Measurements from ENCODE around the gene TPRG1L. TPM values are rescaled to one million over a fixed set of nuclear protein-coding genes. Genes with fewer than 3 reads are reported as not detected.

Gene TPRG1L
- total RNA-seq, 4 donors from 2014 or later = 27.9 to 44.7 (median 33.2) TPM

DNA sequence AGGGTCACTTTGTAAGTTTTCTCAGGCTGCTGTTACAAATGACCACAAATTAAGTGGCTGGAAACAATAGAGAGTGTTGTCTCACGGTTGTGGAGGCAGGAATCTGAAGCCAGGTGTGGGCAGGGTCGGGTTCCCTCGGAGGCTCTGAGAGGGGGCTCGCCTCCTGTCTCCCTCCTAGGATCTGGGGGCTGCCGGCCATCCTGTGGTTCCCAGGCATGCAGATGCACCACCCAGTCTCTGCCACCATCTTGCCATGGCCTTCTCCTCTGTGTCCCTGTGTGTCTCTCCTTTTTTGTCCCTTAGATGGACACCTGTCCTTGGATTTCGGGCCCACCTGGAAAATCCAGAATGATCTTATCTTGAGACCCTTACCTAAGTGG is 32.3 kb downstream of the TPRG1L start:
- WGBS, 2 donors = 59 to 81% methylated on average over 6 of the region's 6 CpGs
- no peak for DNase-seq
- H3K4me3 ChIP-seq = no peak overlapping the region
- no peak for TF ChIP-seq POLR2A (IDR thresholded peaks at IDR 0.05)
- H3K27me3 ChIP-seq = peaks cover 0 to 64% (median 5%) of the 10 kb centered on the region in 4 donors
- H3K27ac ChIP-seq = no peak overlapping the region
- intact Hi-C loops (cut with DNase I) = no loop called here
- no peaks in the 10 kb centered on the region for H3K36me3 ChIP-seq
- no peaks in the 10 kb centered on the region for H3K9me3 ChIP-seq
- peaks cover 5 to 11% (median 9%) of the 10 kb centered on the region in 3 donors for H3K4me1 ChIP-seq

DNA sequence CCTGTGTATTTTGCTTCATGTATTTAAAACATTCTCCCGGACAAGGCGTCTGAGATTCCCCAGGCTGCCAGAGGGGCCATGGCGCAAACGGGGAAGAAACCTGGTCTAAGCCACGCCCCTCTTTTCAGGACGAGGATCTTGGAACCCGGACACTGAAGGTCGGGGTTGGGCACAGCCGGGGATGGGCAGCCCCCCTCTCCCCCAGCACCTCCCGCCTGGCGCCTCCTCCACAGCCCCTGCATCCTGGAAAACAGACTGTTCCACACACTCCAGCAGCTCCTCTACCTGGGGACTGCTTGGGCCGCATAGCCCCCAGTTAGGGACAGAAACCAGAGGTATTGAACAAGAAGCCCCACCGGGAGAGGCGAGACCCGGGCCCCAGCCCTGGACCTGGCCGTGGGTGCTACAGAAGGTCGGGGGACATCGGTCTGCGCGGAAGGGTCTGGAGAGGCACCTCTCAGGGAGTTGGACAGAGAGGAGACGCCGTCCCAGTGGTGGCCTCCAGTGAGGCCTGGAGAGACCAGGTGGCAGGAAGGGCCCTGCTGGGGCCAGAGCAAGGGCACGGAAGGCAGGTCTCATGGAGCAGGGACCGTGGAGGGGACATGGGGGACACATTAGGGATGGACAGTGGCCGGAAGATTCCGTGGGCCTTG is 32.9 kb downstream of the TPRG1L start:
- TF ChIP-seq POLR2A (IDR thresholded peaks at IDR 0.05) = no peak
- TF ChIP-seq, protein P1, sequence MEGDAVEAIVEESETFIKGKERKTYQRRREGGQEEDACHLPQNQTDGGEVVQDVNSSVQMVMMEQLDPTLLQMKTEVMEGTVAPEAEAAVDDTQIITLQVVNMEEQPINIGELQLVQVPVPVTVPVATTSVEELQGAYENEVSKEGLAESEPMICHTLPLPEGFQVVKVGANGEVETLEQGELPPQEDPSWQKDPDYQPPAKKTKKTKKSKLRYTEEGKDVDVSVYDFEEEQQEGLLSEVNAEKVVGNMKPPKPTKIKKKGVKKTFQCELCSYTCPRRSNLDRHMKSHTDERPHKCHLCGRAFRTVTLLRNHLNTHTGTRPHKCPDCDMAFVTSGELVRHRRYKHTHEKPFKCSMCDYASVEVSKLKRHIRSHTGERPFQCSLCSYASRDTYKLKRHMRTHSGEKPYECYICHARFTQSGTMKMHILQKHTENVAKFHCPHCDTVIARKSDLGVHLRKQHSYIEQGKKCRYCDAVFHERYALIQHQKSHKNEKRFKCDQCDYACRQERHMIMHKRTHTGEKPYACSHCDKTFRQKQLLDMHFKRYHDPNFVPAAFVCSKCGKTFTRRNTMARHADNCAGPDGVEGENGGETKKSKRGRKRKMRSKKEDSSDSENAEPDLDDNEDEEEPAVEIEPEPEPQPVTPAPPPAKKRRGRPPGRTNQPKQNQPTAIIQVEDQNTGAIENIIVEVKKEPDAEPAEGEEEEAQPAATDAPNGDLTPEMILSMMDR (IDR thresholded peaks at IDR 0.05) = no peak
- WGBS, 2 donors = 86 to 89% methylated on average over 11 to 14 of the region's 26 CpGs
- Histone ChIP-seq H3K9me3 (no peaks in the 10 kb centered on the region), H3K4me3 (no peak overlapping the region), H3K4me1 (peaks cover 3 to 5% (median 4%) of the 10 kb centered on the region in 3 donors), H3K27ac (no peak overlapping the region), H3K27me3 (peaks cover 0 to 64% (median 4%) of the 10 kb centered on the region in 4 donors), H3K36me3 (no peaks in the 10 kb centered on the region)
- no peak for DNase-seq
- intact Hi-C loops (cut with DNase I) = no loop called here

DNA sequence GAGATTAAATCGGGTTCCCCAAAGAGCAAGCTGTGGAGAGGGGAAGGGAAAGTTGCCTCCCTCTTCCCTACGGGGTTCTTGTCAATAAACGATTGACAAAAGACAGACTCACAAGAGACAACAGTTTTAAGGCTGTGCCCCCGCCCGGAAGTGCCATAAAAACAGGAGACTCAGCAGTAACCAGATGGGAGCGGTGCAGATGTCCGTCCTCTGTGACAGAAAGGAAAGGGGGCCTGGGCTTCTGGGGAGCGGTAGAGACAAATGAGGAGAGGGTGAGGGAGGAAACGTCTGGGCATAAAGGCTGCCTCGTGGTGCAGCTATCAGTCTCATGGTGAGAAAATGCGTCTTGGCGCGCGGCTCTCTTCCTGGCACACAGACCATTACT is 33.4 kb downstream of the TPRG1L start:
- DNase-seq = no peak
- Histone ChIP-seq H3K4me1 (no peaks in the 10 kb centered on the region), H3K27ac (no peak overlapping the region), H3K36me3 (no peaks in the 10 kb centered on the region), H3K4me3 (no peak overlapping the region), H3K27me3 (peaks cover 0 to 64% (median 1%) of the 10 kb centered on the region in 4 donors), H3K9me3 (no peaks in the 10 kb centered on the region)
- WGBS, 2 donors = 59 to 65% methylated on average over 14 of the region's 14 CpGs
- intact Hi-C loops (cut with DNase I) = no loop called here
- TF ChIP-seq POLR2A (IDR thresholded peaks at IDR 0.05) = no peak
- TF ChIP-seq, protein P1 (IDR thresholded peaks at IDR 0.05) = no peak

DNA sequence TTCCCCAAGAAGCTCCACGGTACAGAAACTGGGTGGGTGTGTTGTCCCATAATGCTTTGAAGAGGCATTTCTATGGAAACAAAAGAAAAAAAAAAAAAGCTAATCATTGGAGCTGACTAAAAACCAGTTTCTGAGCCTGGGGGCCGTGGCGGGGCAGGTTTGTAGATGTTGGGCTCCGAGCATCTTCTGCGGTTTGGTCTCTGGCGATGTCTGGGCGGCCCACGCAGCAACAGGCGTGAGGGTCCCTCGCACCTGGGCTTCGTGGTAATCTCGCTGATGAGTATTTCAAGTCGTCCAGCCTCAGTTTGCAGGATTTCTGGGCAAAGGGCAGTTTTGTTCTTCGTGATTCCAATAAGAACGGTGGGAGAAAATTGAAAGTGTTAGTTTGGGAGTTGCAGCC is 34.3 kb downstream of the TPRG1L start:
- no peaks in the 10 kb centered on the region for H3K36me3 ChIP-seq
- no peak for DNase-seq

DNA sequence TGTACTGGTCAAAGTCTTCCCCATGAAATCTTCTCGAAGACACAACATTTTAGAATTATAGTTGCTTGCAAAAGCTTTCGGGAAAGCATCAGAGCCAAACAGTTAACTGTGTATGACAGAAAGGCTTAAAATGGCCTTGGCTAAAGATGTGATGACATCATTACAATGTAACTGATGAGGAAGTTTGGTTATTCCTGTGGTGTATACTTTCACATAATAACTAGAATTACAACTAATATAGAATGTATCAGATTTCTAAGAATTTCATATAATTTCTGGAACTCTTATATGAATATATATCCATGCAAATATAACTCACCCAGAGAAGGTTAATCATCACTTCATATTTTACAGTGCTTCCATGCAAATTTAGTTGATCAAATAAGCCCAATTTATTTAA is 35.9 kb downstream of the TPRG1L start:
- WGBS, 2 donors = 66 to 76% methylated on average over 2 of the region's 2 CpGs
- Histone ChIP-seq H3K27me3 (peaks cover 0 to 53% (median 0%) of the 10 kb centered on the region in 4 donors), H3K4me1 (peaks cover 0 to 7% (median 0%) of the 10 kb centered on the region in 3 donors), H3K9me3 (no peaks in the 10 kb centered on the region), H3K27ac (no peak overlapping the region), H3K4me3 (no peak overlapping the region), H3K36me3 (no peaks in the 10 kb centered on the region)
- intact Hi-C loops (cut with DNase I) = no loop called here
- TF ChIP-seq, protein P1 (IDR thresholded peaks at IDR 0.05) = no peak
- TF ChIP-seq POLR2A (IDR thresholded peaks at IDR 0.05) = no peak
- DNase-seq = no peak

More for the DNA sequence above, 34.3 kb downstream of the TPRG1L start:
- 83 to 86% methylated on average over 15 of the region's 15 CpGs for WGBS, 2 donors
- no peaks in the 10 kb centered on the region for H3K9me3 ChIP-seq
- TF ChIP-seq, protein P1 (IDR thresholded peaks at IDR 0.05) = no peak
- no peak for TF ChIP-seq POLR2A (IDR thresholded peaks at IDR 0.05)
- H3K27ac ChIP-seq = no peak overlapping the region
- H3K4me3 ChIP-seq = no peak overlapping the region
- no peaks in the 10 kb centered on the region for H3K4me1 ChIP-seq
- peaks cover 0 to 63% (median 0%) of the 10 kb centered on the region in 4 donors for H3K27me3 ChIP-seq
- intact Hi-C loops (cut with DNase I) = no loop called here

Data from esophagus squamous epithelium (tissue), 5 donors.